GM18507 (cell line): ENCODE results near the gene KLF11.

Experiments used
- DNase-seq: peaks from one replicate; pipeline ENCODE4 v3.0.0; 2011; ENCODE audit warnings: low read depth; ENCODE audit not compliant: insufficient read length; ENCODE audit errors: extremely low spot score
- FAIRE-seq: peaks from 2 replicates; lab custom pipeline; 2011; peaks lifted over from hg19 to GRCh38; lab: Jason Lieb, UNC

Gene KLF11

GRCh38 chr2:10043256-10043905, at the start of gene KLF11:
Gene KLF11 (plus strand): TSS chr2:10043550. CDS start chr2:10043717, 167 bp downstream.
- FAIRE-seq = peak; percentile 54
- peak; percentile 85 for DNase-seq

GRCh38 chr2:9994462-9994861, 48.9 kb upstream of the KLF11 start:
- FAIRE-seq = no peak

GRCh38 chr2:9995059-9995458, 48.3 kb upstream of the KLF11 start:
- DNase-seq (no peak), FAIRE-seq (no peak)

More at GRCh38 chr2:9994462-9994861, 48.9 kb upstream of the KLF11 start:
- no peak for DNase-seq

GRCh38 chr2:9996321-9996720, 47.0 kb upstream of the KLF11 start:
- FAIRE-seq (no peak), DNase-seq (no peak)

- DNase-seq (no peak), FAIRE-seq (no peak)
Measured at GRCh38 chr2:9997936-9998335, 45.4 kb upstream of the KLF11 start.

GRCh38 chr2:9998916-9999654, 44.3 kb upstream of the KLF11 start:
- no peak for DNase-seq
- FAIRE-seq = no peak

- FAIRE-seq = no peak
- no peak for DNase-seq
Measured at GRCh38 chr2:9999693-10000092, 43.7 kb upstream of the KLF11 start.

- DNase-seq = no peak
- no peak for FAIRE-seq
Measured at GRCh38 chr2:10000541-10000940, 42.8 kb upstream of the KLF11 start.

- DNase-seq = no peak
- no peak for FAIRE-seq
Measured at GRCh38 chr2:10001586-10001985, 41.8 kb upstream of the KLF11 start.

- no peak for FAIRE-seq
- DNase-seq = no peak
Measured at GRCh38 chr2:10002109-10002508, 41.2 kb upstream of the KLF11 start.

- FAIRE-seq = no peak
Measured at GRCh38 chr2:10002681-10003080, 40.7 kb upstream of the KLF11 start.

GRCh38 chr2:10003206-10004125, 39.9 kb upstream of the KLF11 start:
- FAIRE-seq (no peak), DNase-seq (no peak)

More at GRCh38 chr2:10002681-10003080, 40.7 kb upstream of the KLF11 start:
- DNase-seq = no peak

- FAIRE-seq (no peak), DNase-seq (no peak)
Measured at GRCh38 chr2:10004401-10004800, 38.9 kb upstream of the KLF11 start.

- no peak for FAIRE-seq
- DNase-seq = no peak
Measured at GRCh38 chr2:10004836-10005235, 38.5 kb upstream of the KLF11 start.

- FAIRE-seq = no peak
- DNase-seq = no peak
Measured at GRCh38 chr2:10005461-10006235, 37.7 kb upstream of the KLF11 start.

GRCh38 chr2:10006236-10007161, 36.9 kb upstream of the KLF11 start:
- no peak for FAIRE-seq
- DNase-seq = no peak

- DNase-seq = no peak
- FAIRE-seq = no peak
Measured at GRCh38 chr2:10007435-10007834, 35.9 kb upstream of the KLF11 start.
